K562 (cell line): ENCODE results near the gene CRAT. TPM values are rescaled to one million over a fixed set of nuclear protein-coding genes. Genes with fewer than 3 reads are reported as not detected.

Experiments used
- BRD4 ChIP-seq: fragments of 200-600 bp; sonication (generic); IDR thresholded peaks from 2 replicates; pipeline ENCODE4 v1.6.1; 2017; ENCODE audit warnings: inconsistent platforms
- C11orf30 ChIP-seq: fragments of 450-650 bp; IDR thresholded peaks from 2 replicates; pipeline ENCODE4 v1.6.1; 2016; ENCODE audit warnings: low read depth, mild to moderate bottlenecking
- CC2D1A ChIP-seq: fragments of 450-650 bp; IDR thresholded peaks from 2 replicates; pipeline ENCODE4 v1.6.1; 2017; ENCODE audit warnings: mild to moderate bottlenecking
- CHD7 ChIP-seq: fragments of 200-600 bp; sonication (generic); IDR thresholded peaks from one replicate; pipeline ENCODE4 v1.6.1; 2012; ENCODE audit warnings: mild to moderate bottlenecking, low read depth, low read length, inconsistent platforms
- SIN3B ChIP-seq: fragments of 450-650 bp; IDR thresholded peaks from 2 replicates; pipeline ENCODE4 v1.6.1; 2017; ENCODE audit warnings: low read depth, mild to moderate bottlenecking, moderate library complexity
- SMARCA4 ChIP-seq: fragments of 450-650 bp; IDR thresholded peaks from 2 replicates; pipeline ENCODE4 v1.6.1; 2016
- TCF15 ChIP-seq: fragments of 250-450 bp; sonication (Bioruptor Pico); IDR thresholded peaks from 2 replicates; pipeline ENCODE4 v1.8.0; 2022; ENCODE audit warnings: moderate library complexity, mild to moderate bottlenecking, inconsistent platforms
- TSC22D4 ChIP-seq: fragments of 450-650 bp; IDR thresholded peaks from 2 replicates; pipeline ENCODE4 v1.6.1; 2016; ENCODE audit warnings: missing genetic modification characterization, missing biosample characterization, control low read depth
- ZNF239 ChIP-seq: fragments of 250-450 bp; sonication (Bioruptor Pico); IDR thresholded peaks from 2 replicates; pipeline ENCODE4 v1.4.0; 2020; ENCODE audit warnings: mild to moderate bottlenecking
- ZNF695 ChIP-seq: fragments of 450-650 bp; formaldehyde crosslinking; IDR thresholded peaks from 2 replicates; pipeline ENCODE4 v1.4.0; 2020; ENCODE audit warnings: mild to moderate bottlenecking, moderate library complexity
- ZNF707 ChIP-seq: fragments of 250-450 bp; sonication (Bioruptor Pico); conservative IDR thresholded peaks from 2 replicates; pipeline ENCODE4 v1.8.0; 2022; ENCODE audit warnings: inconsistent platforms, mild to moderate bottlenecking, moderate library complexity
- ZSCAN29 ChIP-seq: fragments of 450-650 bp; IDR thresholded peaks from 2 replicates; pipeline ENCODE4 v1.6.1; 2017
- polyA plus RNA-seq, 8 experiments: library from polyadenylated mRNA; depleted of rRNA in 4 of 8; stranded (reverse) in 5 of 8; unstranded in 3 of 8; fragments of >200 nt; fragmentation: Nextera tagmentation in 2 of 8; fragmentation: Illumina TruSeq in 1 of 8; extraction: Ambion mirVana in 2 of 8; extraction: Trizol in 1 of 8; gene quantifications; 2 replicates each; pipeline versions ENCODE4 v1.2.1 to v1.2.3, GENCODE V29; 2011 to 2014; ENCODE audit warnings: inconsistent platforms in 1 of 8, missing spikeins in 1 of 8
- total RNA-seq, 7 experiments: library from RNA; depleted of rRNA in 6 of 7; stranded (reverse); fragments of >200 nt in 6 of 7; fragmentation: Illumina TruSeq in 2 of 7; extraction: Trizol in 2 of 7; gene quantifications; 2 replicates each; pipeline versions ENCODE4 v1.2.1 to v1.2.3, GENCODE V29; 2011 to 2021; ENCODE audit warnings: low replicate concordance in 1 of 7

Gene CRAT
- total and polyA plus RNA-seq, 9 of the 15 experiments (the other 6 are each of a cell fraction or from before 2014, with no cell fraction given), result 0.20 to 13.8 (median 5.4) TPM

GRCh38 chr9:129068990-129069861 lies 41.4 kb downstream of the CRAT start (continued):
- TF ChIP-seq ZSCAN29, result no peak
- no peak for TF ChIP-seq ZNF695 (CRISPR knock-in tag)
- no peak for TF ChIP-seq CHD7
- TF ChIP-seq CC2D1A, result peak; percentile 97
- TF ChIP-seq ZNF239 (CRISPR knock-in tag), result peak; percentile 64; the same call in 1 of the 2 replicates
- no peak for TF ChIP-seq ZNF707 (CRISPR knock-in tag)
- peak; percentile 61; the same call in 1 of the 2 replicates for TF ChIP-seq BRD4
- no peak for TF ChIP-seq SIN3B
- TF ChIP-seq SMARCA4, result peak; percentile 98
- no peak for TF ChIP-seq C11orf30
- no peak for TF ChIP-seq TSC22D4 (tag)
- no peak for TF ChIP-seq TCF15 (CRISPR knock-in tag)
